AG10803 (cell line): ENCODE measurements around the gene NDUFS7.

Experiments used
- DNase-seq: peaks from one replicate; pipeline ENCODE4 v3.0.0; 2010; ENCODE audit warnings: low read depth
- H3K4me3 ChIP-seq: 2 replicates; pipeline ENCODE4 v1.5.1; 2011; ENCODE audit warnings: mild to moderate bottlenecking, low read length, control low read depth
- TF ChIP-seq, protein P1 (sequence below): conservative IDR thresholded peaks from 2 replicates; pipeline ENCODE4 v1.5.1; 2011; ENCODE audit warnings: mild to moderate bottlenecking, low read length, control low read depth, inconsistent platforms

The NDUFS7 gene

DNA sequence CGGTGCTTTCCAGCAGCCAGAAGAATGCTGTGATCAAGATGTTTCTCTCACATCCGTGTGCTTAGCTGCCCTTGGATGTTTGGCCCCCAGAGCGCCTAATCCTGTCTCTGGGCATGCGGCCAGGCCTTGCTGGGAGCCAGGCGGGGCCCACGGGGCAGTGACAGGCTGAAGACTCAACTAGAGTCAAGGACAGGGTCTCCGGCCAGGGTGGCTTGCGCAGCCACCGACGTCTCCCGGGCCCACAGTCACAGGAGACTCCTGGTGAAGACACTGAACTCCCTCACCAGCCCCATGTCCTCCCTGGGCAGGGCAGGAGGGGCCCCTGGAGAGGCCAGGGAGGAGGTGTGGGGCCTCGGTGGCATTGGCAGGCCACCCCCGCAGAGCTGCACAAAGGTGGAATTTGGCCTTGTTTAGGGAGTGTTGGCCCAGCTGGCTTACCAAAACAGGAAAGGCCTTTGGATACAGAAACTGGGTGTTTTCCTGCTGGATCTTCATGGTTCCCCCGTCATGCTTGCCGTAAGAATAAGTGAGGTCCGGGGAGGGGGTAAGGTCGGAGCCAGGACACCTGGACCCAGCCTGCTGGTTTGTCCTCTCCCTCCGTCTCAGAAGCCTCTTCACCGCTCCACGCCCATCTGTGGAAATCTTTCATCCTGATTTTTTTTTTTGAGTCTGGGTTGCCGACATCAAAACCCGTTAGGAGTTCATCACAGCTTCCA is 10.0 kb upstream of the NDUFS7 start:
- H3K4me3 ChIP-seq, result no peak overlapping the region
- DNase-seq, result no peak
- TF ChIP-seq, protein P1, sequence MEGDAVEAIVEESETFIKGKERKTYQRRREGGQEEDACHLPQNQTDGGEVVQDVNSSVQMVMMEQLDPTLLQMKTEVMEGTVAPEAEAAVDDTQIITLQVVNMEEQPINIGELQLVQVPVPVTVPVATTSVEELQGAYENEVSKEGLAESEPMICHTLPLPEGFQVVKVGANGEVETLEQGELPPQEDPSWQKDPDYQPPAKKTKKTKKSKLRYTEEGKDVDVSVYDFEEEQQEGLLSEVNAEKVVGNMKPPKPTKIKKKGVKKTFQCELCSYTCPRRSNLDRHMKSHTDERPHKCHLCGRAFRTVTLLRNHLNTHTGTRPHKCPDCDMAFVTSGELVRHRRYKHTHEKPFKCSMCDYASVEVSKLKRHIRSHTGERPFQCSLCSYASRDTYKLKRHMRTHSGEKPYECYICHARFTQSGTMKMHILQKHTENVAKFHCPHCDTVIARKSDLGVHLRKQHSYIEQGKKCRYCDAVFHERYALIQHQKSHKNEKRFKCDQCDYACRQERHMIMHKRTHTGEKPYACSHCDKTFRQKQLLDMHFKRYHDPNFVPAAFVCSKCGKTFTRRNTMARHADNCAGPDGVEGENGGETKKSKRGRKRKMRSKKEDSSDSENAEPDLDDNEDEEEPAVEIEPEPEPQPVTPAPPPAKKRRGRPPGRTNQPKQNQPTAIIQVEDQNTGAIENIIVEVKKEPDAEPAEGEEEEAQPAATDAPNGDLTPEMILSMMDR, result no peak

DNA sequence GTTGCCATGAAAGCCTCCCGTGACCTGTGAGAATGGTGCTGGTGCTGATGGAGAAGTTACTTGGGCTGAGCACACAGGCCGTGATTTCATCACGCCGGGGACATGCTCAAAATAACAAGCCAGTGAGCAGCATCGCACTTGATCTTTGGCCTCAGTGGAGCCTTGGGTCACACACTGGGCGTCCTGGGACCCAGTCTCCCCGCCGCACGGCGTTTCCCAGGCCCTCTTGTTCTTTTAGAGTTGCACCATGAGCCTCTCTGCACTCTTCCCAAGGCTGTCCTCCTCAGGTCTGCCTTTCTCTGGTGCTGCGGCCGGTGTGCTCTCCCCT is 9.5 kb upstream of the NDUFS7 start:
- no peak for DNase-seq
- TF ChIP-seq, protein P1, result no peak
- H3K4me3 ChIP-seq, result no peak overlapping the region

DNA sequence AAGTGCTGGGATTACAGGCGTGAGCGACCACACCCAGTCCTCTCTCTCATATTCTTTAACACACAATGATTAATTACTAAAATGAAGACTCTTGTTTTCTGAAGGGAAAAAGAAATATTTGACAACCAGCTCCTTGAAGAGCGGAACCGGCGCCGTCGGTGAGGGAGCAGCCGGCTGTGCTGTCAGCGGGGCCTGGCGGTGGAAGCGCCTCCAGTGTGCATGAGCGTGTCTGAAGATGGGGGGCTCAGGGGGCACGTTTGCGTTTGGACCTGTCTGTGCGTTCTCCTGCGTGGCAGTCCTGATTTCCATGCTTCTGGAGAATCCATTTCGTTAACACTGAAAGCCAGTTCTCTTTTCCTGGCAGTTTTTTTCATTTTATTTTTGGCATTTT is 7.3 kb upstream of the NDUFS7 start:
- DNase-seq, result no peak
- TF ChIP-seq, protein P1, result no peak
- H3K4me3 ChIP-seq, result no peak overlapping the region

DNA sequence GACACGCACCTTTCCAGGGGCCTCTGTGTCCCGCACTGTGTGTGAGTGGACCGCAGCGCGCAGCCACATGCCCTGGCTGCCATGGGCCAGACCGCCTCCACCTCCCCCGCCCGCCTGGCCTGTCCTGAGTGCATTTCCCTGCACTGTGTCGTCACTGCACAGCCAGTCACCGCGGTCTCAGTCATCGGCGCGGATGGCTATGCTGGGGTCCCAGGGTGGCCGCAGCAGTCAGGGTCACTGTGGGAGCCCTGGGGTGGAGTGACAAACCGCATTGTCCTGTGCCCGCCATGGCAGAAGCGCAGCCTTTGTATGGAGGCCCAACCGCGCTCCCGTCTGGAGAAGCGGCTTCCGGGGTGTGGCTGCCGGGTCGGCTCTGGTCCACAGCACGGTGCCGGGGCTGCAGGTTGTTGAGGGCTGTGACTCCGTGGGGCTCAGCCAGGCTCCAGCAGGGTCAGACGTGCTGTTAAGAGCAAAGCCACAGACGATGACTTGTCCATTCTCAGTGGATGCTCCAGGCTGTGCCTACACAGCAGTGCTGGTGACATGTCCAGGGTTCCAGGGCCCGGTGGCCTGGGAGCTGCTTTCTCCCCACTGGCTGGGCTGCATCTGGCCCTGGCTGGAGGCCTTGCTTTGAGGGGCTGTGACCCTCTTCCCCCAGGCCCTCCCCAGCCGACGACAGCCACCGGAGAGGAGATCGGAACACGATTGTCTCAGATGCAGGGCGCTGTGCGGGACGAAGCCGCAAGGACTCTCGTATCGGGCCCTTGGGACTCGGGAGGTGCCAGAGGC is 6.3 kb upstream of the NDUFS7 start:
- TF ChIP-seq, protein P1, result no peak
- no peak for DNase-seq
- no peak overlapping the region for H3K4me3 ChIP-seq

DNA sequence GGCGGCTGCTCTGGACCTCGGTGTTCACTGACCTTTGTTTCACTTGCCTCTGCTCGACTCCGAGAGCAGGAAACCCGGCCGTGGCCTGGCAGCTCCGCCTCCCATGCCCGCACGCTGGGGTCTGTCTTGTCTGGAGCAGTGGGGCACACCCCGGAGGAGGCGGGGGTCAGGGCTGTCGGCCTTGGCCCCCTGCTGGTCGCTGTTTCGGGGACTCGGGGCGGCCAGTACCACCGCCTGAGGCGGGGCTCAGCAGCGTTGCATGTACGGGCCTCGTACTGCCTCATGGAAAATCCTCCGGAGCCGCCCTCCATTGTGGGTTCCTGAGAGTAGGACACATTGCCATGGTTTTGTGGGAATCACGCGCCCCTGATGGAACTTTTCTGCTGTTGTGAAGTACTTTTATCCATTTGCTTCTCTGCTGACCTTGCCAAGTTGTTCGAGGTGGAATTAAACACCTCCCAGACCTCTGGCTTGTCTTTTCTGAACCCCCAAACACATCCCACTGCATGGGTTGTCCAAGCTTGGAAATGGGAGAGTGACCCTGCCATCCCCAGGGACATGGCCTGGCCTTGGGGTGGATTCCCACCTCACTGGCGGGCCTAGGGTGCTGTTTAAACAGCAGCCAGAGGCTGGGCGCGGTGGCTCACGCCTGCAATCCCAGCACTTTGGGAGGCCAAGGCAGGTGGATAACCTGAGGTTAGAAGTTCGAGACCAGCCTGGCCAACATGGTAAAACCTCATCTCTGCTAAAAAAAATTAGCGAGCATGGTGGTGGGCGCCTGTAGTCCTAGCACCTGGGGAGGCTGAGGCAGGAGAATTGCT is 5.5 kb upstream of the NDUFS7 start:
- DNase-seq, result no peak
- TF ChIP-seq, protein P1, result no peak
- H3K4me3 ChIP-seq, result no peak overlapping the region

DNA sequence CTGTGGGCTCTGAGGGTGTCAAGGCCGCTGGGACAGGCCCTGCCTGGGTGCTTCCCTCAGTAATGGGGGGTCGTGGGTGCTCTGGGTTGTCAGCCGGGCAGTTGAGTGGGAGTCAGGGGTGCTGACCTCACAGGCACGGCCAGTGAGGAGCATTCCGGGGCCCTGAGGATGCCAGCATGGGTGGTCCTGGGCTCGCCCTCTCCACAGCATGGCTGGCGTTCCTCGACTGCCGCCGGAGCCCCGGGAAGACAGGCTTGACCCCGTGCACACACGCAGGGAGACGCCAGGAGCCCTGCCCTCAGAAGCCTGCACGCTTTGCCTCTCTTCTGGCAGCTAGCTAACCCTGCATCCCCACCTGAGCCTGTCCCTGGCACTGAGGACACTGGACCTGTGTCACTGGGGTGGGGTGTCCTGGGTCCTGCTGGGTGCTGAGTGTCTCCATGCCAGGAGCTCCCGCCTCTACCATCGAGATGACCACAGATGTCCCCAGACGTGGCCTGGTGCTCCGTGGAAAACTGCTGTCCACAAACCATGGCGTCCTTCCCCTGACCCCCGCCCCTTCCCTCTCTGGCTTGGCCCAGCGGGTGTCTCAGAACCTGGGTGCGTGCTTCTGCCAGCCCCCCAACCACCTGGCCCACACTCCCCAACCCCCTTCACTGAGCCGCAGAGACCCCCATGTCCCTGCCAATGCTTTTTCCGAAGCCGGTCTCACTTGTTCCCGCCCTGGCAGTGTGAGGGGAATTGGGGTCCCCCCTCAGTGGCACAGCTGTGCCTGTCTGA is 4.4 kb upstream of the NDUFS7 start:
- TF ChIP-seq, protein P1, result no peak
- H3K4me3 ChIP-seq, result no peak overlapping the region
- no peak for DNase-seq
